Measurements from ENCODE around the gene CCDC93. TPM values are rescaled to one million over a fixed set of nuclear protein-coding genes. Genes with fewer than 3 reads are reported as not detected.

CCDC93 gene
- total RNA-seq, 1 experiment from 2014 or later = 27.2 TPM

- no peaks in the 10 kb centered on the region for H3K9me3 ChIP-seq (ENCODE audit: low read depth, low read length, poor library complexity, severe bottlenecking)
Measured at GRCh38 chr2:117945296-117945695, 68.6 kb downstream of the CCDC93 start.

GRCh38 chr2:117944816-117945215 is 69.1 kb downstream of the CCDC93 start:
- no peaks in the 10 kb centered on the region for H3K9me3 ChIP-seq (ENCODE audit: low read depth, low read length, poor library complexity, severe bottlenecking)
- no peak for DNase-seq (ENCODE audit: low spot score)
- H3K27ac ChIP-seq (ENCODE audit: low read depth, low read length, poor library complexity, severe bottlenecking) = no peak overlapping the region
- TF ChIP-seq EZH2 (IDR thresholded peaks at IDR 0.05; ENCODE audit: borderline replicate concordance, low read depth, low read length, poor library complexity, severe bottlenecking) (no peak), CTCF (conservative IDR thresholded peaks at IDR 0.05; ENCODE audit: low read depth, low read length) (no peak)
- H3K27me3 ChIP-seq (replicated peaks; ENCODE audit: insufficient read depth, low read depth, low read length, poor library complexity) = no peaks in the 10 kb centered on the region
- intact Hi-C loops (cut with micrococcal nuclease; ENCODE audit: unreplicated experiment) = no loop called here
- H3K36me3 ChIP-seq (ENCODE audit: insufficient read depth, low read length, poor library complexity, severe bottlenecking) = peaks cover 36% of the 10 kb centered on the region
- no peak overlapping the region for H3K4me3 ChIP-seq (ENCODE audit: low read depth, low read length, poor library complexity, severe bottlenecking)
- ChIA-PET POLR2A (ENCODE audit: low non-redundant PET) (no interaction called here), CTCF (no interaction called here)
- no TSS peak for BruUV-seq (replicated peaks)
- no peaks in the 10 kb centered on the region for H3K4me1 ChIP-seq (ENCODE audit: insufficient read depth, low read length, poor library complexity, severe bottlenecking)

More at GRCh38 chr2:117945296-117945695, 68.6 kb downstream of the CCDC93 start:
- CTCF ChIA-PET = no interaction called here
- BruUV-seq (replicated peaks) = no TSS peak
- DNase-seq (ENCODE audit: low spot score) = no peak
- H3K36me3 ChIP-seq (ENCODE audit: insufficient read depth, low read length, poor library complexity, severe bottlenecking) = peaks cover 33% of the 10 kb centered on the region
- no peak overlapping the region for H3K27ac ChIP-seq (ENCODE audit: low read depth, low read length, poor library complexity, severe bottlenecking)
- H3K4me3 ChIP-seq (ENCODE audit: low read depth, low read length, poor library complexity, severe bottlenecking) = no peak overlapping the region
- POLR2A ChIA-PET (ENCODE audit: low non-redundant PET) = no interaction called here
- TF ChIP-seq CTCF (conservative IDR thresholded peaks at IDR 0.05; ENCODE audit: low read depth, low read length) (no peak), EZH2 (IDR thresholded peaks at IDR 0.05; ENCODE audit: borderline replicate concordance, low read depth, low read length, poor library complexity, severe bottlenecking) (no peak)
- no peaks in the 10 kb centered on the region for H3K27me3 ChIP-seq (replicated peaks; ENCODE audit: insufficient read depth, low read depth, low read length, poor library complexity)
- intact Hi-C loops (cut with micrococcal nuclease; ENCODE audit: unreplicated experiment) = no loop called here
- no peaks in the 10 kb centered on the region for H3K4me1 ChIP-seq (ENCODE audit: insufficient read depth, low read length, poor library complexity, severe bottlenecking)

GRCh38 chr2:117943013-117943672 is 70.7 kb downstream of the CCDC93 start:
- Histone ChIP-seq H3K4me1 (ENCODE audit: insufficient read depth, low read length, poor library complexity, severe bottlenecking) (no peaks in the 10 kb centered on the region), H3K27me3 (replicated peaks; ENCODE audit: insufficient read depth, low read depth, low read length, poor library complexity) (no peaks in the 10 kb centered on the region), H3K9me3 (ENCODE audit: low read depth, low read length, poor library complexity, severe bottlenecking) (no peaks in the 10 kb centered on the region), H3K36me3 (ENCODE audit: insufficient read depth, low read length, poor library complexity, severe bottlenecking) (peaks cover 41% of the 10 kb centered on the region), H3K27ac (ENCODE audit: low read depth, low read length, poor library complexity, severe bottlenecking) (no peak overlapping the region), H3K4me3 (ENCODE audit: low read depth, low read length, poor library complexity, severe bottlenecking) (no peak overlapping the region)
- BruUV-seq (replicated peaks) = no TSS peak
- intact Hi-C loops (cut with micrococcal nuclease; ENCODE audit: unreplicated experiment) = no loop called here
- DNase-seq (ENCODE audit: low spot score) = no peak
- TF ChIP-seq EZH2 (IDR thresholded peaks at IDR 0.05; ENCODE audit: borderline replicate concordance, low read depth, low read length, poor library complexity, severe bottlenecking) (no peak), CTCF (conservative IDR thresholded peaks at IDR 0.05; ENCODE audit: low read depth, low read length) (no peak)
- ChIA-PET CTCF (no interaction called here), POLR2A (ENCODE audit: low non-redundant PET) (no interaction called here)

All from A673 (cell line).